Measurements from ENCODE around the gene TMEM31. TPM values are rescaled to one million over a fixed set of nuclear protein-coding genes. Genes with fewer than 3 reads are reported as not detected.
"Not testable (repeated sequence)": the region's sequence is repeated elsewhere in the genome, so short reads cannot be mapped to it uniquely, and the experiment has no call there.

TMEM31 gene
- total RNA-seq, 1 donor from 2014 or later: not detected

DNA sequence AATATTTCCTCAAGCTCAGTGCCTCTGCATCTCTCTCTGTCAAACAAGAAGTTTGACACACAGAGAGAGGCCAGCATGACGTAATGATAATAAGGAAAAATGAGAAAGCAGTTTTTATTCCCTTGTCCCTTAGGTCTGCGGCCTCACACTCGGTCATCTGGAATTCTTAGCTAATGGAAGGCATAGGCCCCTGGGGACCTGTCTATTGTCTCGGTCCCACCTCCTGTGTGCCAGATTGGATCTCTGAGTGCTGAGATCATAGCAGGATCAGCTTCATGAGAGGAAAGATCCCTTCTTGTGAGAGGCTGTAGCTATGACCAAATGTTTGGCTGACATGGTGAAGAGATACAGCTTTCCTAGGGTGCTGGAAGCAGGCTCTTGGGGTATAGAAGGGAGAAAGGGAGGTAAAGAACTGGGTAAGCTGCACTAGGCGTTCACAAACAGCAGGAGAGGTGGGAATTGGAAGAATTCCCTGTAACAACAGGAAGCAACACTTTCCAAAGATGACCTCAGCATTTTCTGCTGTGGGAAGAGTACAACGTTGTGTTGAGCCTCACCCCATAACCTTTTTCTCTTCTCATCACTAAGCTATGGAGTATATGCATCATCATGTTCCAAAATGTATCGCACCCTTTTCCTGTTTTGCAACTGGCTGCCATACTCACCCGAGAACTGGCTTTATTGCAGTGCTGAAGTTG is 20.2 kb downstream of the TMEM31 start:
- DNase-seq (ENCODE audit: low spot score): no peak
- Mint-ChIP-seq H3K4me1 (ENCODE audit: low read depth) (peaks cover 10% of the 10 kb centered on the region), H3K27ac (no peak overlapping the region), H3K27me3 (ENCODE audit: low read depth) (peaks cover 12% of the 10 kb centered on the region), H3K4me3 (ENCODE audit: low read depth) (no peak overlapping the region), H3K36me3 (ENCODE audit: low read depth) (no peaks in the 10 kb centered on the region), H3K9me3 (no peaks in the 10 kb centered on the region)
- intact Hi-C loops (cut with micrococcal nuclease): loop anchor here (10.0 kb wide), 1 partner anchor 74 kb away; no protein-coding TSS in a partner anchor

DNA sequence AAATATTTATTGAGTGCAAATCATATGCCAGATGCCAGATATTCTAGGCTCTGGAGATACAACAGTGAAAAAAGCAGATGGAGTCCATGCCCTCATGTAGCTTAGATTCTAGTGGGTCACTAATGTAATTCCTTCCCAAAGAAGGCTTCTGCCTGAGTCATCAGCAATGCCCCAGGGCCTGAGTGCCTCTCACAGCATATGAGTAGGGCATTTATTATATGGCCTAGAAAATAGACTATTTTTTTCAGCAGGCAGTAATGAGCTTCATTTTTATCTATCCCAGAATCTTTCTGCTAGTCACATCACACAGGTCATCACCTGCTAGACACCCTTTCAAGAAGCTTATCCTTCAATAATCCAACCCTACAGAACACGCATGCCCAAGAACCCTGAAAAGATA is 22.3 kb downstream of the TMEM31 start:
- Mint-ChIP-seq H3K27me3 (ENCODE audit: low read depth) (peaks cover 12% of the 10 kb centered on the region), H3K4me1 (ENCODE audit: low read depth) (peaks cover 10% of the 10 kb centered on the region), H3K36me3 (ENCODE audit: low read depth) (no peaks in the 10 kb centered on the region), H3K4me3 (ENCODE audit: low read depth) (no peak overlapping the region), H3K27ac (no peak overlapping the region), H3K9me3 (no peaks in the 10 kb centered on the region)
- no peak for DNase-seq (ENCODE audit: low spot score)
- intact Hi-C loops (cut with micrococcal nuclease): loop anchor here (10.0 kb wide), 1 partner anchor 72 kb away; no protein-coding TSS in a partner anchor

GRCh38 chrX:103734125-103734760 is 23.5 kb downstream of the TMEM31 start:
- H3K4me1 Mint-ChIP-seq (ENCODE audit: low read depth): peaks cover 10% of the 10 kb centered on the region
- H3K9me3 Mint-ChIP-seq: no peaks in the 10 kb centered on the region
- no peak overlapping the region for H3K4me3 Mint-ChIP-seq (ENCODE audit: low read depth)
- intact Hi-C loops (cut with micrococcal nuclease): loop anchor here (2.0 to 10.0 kb wide), 2 partner anchors 47 to 71 kb away; partner anchors contain the start of gene MORF4L2
- DNase-seq (ENCODE audit: low spot score): no peak
- H3K36me3 Mint-ChIP-seq (ENCODE audit: low read depth): no peaks in the 10 kb centered on the region
- peaks cover 12% of the 10 kb centered on the region for H3K27me3 Mint-ChIP-seq (ENCODE audit: low read depth)
- peak overlapping the region; percentile 11 for H3K27ac Mint-ChIP-seq

DNA sequence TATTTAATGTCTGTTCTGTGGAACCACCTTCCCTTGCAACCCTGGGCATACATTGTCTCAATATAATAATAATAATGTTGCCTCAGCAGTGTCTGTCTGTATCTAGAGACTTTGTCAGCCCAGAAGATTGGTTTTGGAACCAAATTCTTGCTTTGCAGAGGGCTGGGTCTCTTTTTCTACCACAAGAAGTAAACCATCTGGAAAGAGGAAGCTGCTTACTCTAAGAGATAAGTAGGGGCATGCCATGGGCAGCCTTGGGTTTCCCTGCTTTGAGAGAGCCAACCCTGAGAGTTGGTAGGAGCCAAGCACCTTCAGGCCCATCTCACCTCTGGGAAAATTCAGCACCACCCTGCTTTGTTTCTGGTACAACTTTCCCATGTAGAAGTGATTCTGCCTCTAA is 27.0 kb downstream of the TMEM31 start:
- H3K36me3 Mint-ChIP-seq (ENCODE audit: low read depth): no peaks in the 10 kb centered on the region

DNA sequence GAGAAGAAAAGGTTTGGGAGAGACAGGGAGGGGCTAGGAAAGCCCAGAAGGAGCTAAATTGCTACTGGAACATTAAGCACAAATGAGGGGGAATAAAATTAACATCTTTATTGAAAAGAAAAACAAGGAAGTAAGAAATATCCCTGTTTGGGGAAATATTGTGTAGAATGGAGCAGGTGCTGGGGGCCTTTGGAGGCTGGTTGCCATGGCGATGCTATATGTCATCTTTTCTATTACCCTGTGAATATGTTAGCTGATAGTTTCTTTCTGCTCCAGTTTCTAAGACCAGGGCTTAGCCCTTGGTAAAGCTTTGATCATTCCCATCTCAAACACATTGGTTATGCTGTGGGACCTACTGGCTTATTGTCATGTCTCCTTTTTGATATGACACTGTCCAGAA is 28.7 kb downstream of the TMEM31 start:
- Mint-ChIP-seq H3K36me3 (ENCODE audit: low read depth) (no peaks in the 10 kb centered on the region), H3K27ac (no peak overlapping the region), H3K4me1 (ENCODE audit: low read depth) (peaks cover 2% of the 10 kb centered on the region), H3K27me3 (ENCODE audit: low read depth) (no peaks in the 10 kb centered on the region), H3K9me3 (no peaks in the 10 kb centered on the region), H3K4me3 (ENCODE audit: low read depth) (no peak overlapping the region)
- no peak for DNase-seq (ENCODE audit: low spot score)
- intact Hi-C loops (cut with micrococcal nuclease): loop anchor here (10.0 kb wide), 1 partner anchor 65 kb away; no protein-coding TSS in a partner anchor

More for the DNA sequence above, 27.0 kb downstream of the TMEM31 start:
- H3K27ac Mint-ChIP-seq: no peak overlapping the region
- intact Hi-C loops (cut with micrococcal nuclease): loop anchor here (10.0 kb wide), 1 partner anchor 67 kb away; no protein-coding TSS in a partner anchor
- H3K4me3 Mint-ChIP-seq (ENCODE audit: low read depth): no peak overlapping the region
- peaks cover 2% of the 10 kb centered on the region for H3K27me3 Mint-ChIP-seq (ENCODE audit: low read depth)
- H3K9me3 Mint-ChIP-seq: no peaks in the 10 kb centered on the region
- no peak for DNase-seq (ENCODE audit: low spot score)
- peaks cover 9% of the 10 kb centered on the region for H3K4me1 Mint-ChIP-seq (ENCODE audit: low read depth)

DNA sequence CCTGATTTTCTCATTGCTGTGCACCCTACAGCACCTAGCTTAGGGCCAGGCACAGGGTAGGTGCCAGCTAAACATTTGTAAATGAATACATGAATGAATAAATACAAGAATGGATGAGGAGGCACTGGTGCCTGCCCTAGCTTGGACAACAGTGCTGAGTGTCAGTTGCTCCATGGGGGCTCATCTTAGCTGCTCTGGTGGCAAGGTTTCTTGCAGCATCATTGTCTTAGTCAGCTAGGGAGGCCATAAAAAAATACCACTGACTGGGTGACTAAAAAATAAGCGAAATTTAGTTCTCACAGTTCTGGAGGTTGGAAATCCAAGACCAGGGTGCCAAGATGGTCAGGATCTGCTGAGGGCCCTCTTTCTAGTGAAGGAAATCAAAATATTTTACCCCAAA is 31.2 kb downstream of the TMEM31 start:
- H3K4me3 Mint-ChIP-seq (ENCODE audit: low read depth): no peak overlapping the region
- intact Hi-C loops (cut with micrococcal nuclease): no loop called here
- H3K27ac Mint-ChIP-seq: no peak overlapping the region
- H3K4me1 Mint-ChIP-seq (ENCODE audit: low read depth): no peaks in the 10 kb centered on the region
- no peaks in the 10 kb centered on the region for H3K27me3 Mint-ChIP-seq (ENCODE audit: low read depth)
- DNase-seq (ENCODE audit: low spot score): no peak
- no peaks in the 10 kb centered on the region for H3K36me3 Mint-ChIP-seq (ENCODE audit: low read depth)
- no peaks in the 10 kb centered on the region for H3K9me3 Mint-ChIP-seq

DNA sequence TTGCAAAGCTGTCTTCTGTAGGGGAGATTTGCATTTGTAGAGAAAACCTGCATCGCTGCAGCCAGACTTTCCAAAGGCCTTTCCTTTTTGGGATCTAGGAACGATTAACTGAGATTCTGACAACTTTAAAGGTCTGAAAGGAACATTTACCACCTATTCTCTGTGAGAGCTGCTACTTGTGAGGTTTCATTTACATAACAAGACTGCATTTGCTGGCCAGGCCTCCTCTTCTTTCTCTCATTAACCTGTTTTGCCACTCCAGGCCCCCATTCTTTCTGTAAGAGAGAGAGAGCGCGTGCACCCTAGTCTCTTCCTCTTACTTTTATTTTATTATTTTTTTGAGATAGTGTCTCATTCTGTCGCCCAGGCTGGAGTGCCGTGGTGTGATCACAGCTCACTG is 31.6 kb downstream of the TMEM31 start:
- H3K4me3 Mint-ChIP-seq (ENCODE audit: low read depth): no peak overlapping the region
- H3K27ac Mint-ChIP-seq: no peak overlapping the region
- H3K4me1 Mint-ChIP-seq (ENCODE audit: low read depth): no peaks in the 10 kb centered on the region
- DNase-seq (ENCODE audit: low spot score): no peak
- no peaks in the 10 kb centered on the region for H3K36me3 Mint-ChIP-seq (ENCODE audit: low read depth)
- H3K9me3 Mint-ChIP-seq: no peaks in the 10 kb centered on the region
- intact Hi-C loops (cut with micrococcal nuclease): no loop called here
- H3K27me3 Mint-ChIP-seq (ENCODE audit: low read depth): no peaks in the 10 kb centered on the region

DNA sequence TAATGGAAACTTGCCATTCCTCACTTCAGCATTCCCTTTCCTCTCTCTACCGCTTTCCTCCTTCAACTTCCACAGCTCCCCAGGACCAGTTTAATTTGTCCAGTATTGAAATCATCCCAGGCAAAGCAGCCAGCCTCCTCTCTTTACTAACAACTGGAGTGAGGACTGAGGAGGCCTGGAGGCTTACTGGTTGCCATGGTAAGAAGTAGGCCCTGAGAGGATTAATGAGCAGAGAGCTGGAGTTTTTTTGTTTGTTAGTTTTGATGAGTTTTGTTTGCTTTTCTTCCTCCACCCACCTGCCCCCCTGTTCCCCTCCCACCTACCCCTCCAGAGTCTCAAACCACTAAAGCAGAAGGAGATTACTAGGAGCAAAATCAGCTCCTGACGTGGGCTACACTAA is 36.5 kb downstream of the TMEM31 start:
- H3K9me3 Mint-ChIP-seq: no peaks in the 10 kb centered on the region
- intact Hi-C loops (cut with micrococcal nuclease): no loop called here

DNA sequence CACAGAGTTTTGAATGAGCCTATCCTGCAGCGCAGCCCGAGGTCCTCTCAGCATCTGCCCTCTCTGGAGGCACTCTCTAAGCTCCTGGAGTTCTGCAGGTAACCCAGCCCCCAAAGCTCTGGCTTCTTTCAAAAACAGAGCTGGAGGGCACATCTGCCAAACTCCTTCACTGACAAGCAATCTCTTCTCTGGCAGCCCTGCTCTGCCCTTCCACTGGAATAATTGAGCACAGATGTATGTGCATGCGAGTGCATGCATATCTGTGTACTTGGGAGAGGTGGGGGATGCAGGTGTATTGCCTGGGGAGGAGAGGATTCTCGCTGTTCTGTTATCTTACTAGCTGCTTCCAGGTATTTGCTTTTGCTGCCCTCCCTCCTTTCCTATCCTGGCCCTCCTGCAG is 43.7 kb downstream of the TMEM31 start:
- intact Hi-C loops (cut with micrococcal nuclease): no loop called here
- H3K27me3 Mint-ChIP-seq (ENCODE audit: low read depth): peaks cover 1% of the 10 kb centered on the region
- no peak overlapping the region for H3K4me3 Mint-ChIP-seq (ENCODE audit: low read depth)
- H3K4me1 Mint-ChIP-seq (ENCODE audit: low read depth): no peaks in the 10 kb centered on the region
- no peaks in the 10 kb centered on the region for H3K36me3 Mint-ChIP-seq (ENCODE audit: low read depth)
- H3K27ac Mint-ChIP-seq: no peak overlapping the region
- no peaks in the 10 kb centered on the region for H3K9me3 Mint-ChIP-seq
- DNase-seq (ENCODE audit: low spot score): no peak

More for the DNA sequence above, 36.5 kb downstream of the TMEM31 start:
- Mint-ChIP-seq H3K27ac (no peak overlapping the region), H3K27me3 (ENCODE audit: low read depth) (no peaks in the 10 kb centered on the region), H3K4me1 (ENCODE audit: low read depth) (no peaks in the 10 kb centered on the region), H3K4me3 (ENCODE audit: low read depth) (no peak overlapping the region), H3K36me3 (ENCODE audit: low read depth) (no peaks in the 10 kb centered on the region)
- DNase-seq (ENCODE audit: low spot score): no peak

DNA sequence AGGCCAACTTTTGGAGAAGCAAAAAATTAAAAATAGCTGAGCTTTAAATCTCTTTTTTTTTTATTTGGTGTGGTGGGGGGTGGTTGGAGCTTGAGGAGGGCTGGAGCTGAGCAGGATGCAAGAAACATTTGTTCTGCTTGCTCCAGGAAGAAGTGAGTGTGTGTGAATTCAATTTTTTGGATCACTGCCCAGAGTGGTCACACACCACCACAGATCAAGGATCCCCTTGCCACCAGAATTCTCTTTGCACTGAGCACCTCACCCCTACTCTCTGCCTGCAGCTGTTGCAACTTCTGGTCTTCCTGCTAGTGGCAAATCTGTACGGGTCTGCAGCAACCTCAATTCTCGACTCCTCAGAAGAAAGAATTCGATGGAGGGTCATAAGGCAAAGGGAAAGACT is 46.0 kb downstream of the TMEM31 start:
- no peaks in the 10 kb centered on the region for H3K4me1 Mint-ChIP-seq (ENCODE audit: low read depth)
- no peaks in the 10 kb centered on the region for H3K36me3 Mint-ChIP-seq (ENCODE audit: low read depth)
- H3K4me3 Mint-ChIP-seq (ENCODE audit: low read depth): no peak overlapping the region
- H3K27ac Mint-ChIP-seq: no peak overlapping the region
- H3K27me3 Mint-ChIP-seq (ENCODE audit: low read depth): peaks cover 1% of the 10 kb centered on the region
- no peak for DNase-seq (ENCODE audit: low spot score)
- intact Hi-C loops (cut with micrococcal nuclease): no loop called here
- no peaks in the 10 kb centered on the region for H3K9me3 Mint-ChIP-seq

GRCh38 chrX:103758555-103758954 is 47.8 kb downstream of the TMEM31 start:
- no peak overlapping the region for H3K4me3 Mint-ChIP-seq (ENCODE audit: low read depth)
- H3K27me3 Mint-ChIP-seq (ENCODE audit: low read depth): peaks cover 1% of the 10 kb centered on the region
- no peaks in the 10 kb centered on the region for H3K4me1 Mint-ChIP-seq (ENCODE audit: low read depth)
- intact Hi-C loops (cut with micrococcal nuclease): no loop called here
- no peak overlapping the region for H3K27ac Mint-ChIP-seq
- H3K9me3 Mint-ChIP-seq: no peaks in the 10 kb centered on the region
- DNase-seq (ENCODE audit: low spot score): no peak
- no peaks in the 10 kb centered on the region for H3K36me3 Mint-ChIP-seq (ENCODE audit: low read depth)

- DNase-seq (ENCODE audit: low spot score); intact Hi-C loops (cut with micrococcal nuclease); H3K4me3 Mint-ChIP-seq (ENCODE audit: low read depth); H3K27me3 Mint-ChIP-seq (ENCODE audit: low read depth); H3K4me1 Mint-ChIP-seq (ENCODE audit: low read depth); H3K27ac Mint-ChIP-seq; H3K9me3 Mint-ChIP-seq; H3K36me3 Mint-ChIP-seq (ENCODE audit: low read depth): not testable (repeated sequence)
Measured at GRCh38 chrX:103763541-103763940, 52.8 kb downstream of the TMEM31 start.

Measured in activated T-helper 2 cell treated with anti-CD3 and anti-CD28 coated beads, Interferon-gamma antibody, Interleukin-2, Interleukin-4, amounts not matched to agents 10 μg/mL and 5 μg/mL and 100 μg/mL, durations not matched to agents 14 hours and 24 hours and 36 hours (primary cell).